ENCODE measurements around the gene FBLN1.

DNA sequence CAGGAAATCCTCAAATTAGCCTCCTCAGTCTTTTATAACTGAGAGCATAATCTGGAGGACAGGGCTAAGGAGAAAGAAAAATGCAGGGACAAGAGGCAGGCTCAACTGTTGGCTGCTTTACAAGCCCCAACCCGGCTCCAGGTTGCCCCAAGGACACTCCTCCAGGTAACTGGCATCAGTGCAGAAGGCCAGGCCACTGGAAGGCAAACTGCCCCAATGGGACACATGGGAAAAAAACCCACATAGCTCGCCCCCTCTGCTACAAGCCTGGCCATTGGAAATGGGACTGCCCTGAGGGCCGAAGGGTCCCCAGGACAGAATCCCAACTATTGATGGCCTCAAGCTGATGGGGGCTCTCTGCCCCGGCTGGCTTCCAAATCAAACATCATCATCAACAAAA, 17.9 kb upstream of the FBLN1 start:
- TF ChIP-seq, protein P1, sequence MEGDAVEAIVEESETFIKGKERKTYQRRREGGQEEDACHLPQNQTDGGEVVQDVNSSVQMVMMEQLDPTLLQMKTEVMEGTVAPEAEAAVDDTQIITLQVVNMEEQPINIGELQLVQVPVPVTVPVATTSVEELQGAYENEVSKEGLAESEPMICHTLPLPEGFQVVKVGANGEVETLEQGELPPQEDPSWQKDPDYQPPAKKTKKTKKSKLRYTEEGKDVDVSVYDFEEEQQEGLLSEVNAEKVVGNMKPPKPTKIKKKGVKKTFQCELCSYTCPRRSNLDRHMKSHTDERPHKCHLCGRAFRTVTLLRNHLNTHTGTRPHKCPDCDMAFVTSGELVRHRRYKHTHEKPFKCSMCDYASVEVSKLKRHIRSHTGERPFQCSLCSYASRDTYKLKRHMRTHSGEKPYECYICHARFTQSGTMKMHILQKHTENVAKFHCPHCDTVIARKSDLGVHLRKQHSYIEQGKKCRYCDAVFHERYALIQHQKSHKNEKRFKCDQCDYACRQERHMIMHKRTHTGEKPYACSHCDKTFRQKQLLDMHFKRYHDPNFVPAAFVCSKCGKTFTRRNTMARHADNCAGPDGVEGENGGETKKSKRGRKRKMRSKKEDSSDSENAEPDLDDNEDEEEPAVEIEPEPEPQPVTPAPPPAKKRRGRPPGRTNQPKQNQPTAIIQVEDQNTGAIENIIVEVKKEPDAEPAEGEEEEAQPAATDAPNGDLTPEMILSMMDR (conservative IDR thresholded peaks at IDR 0.05) = no peak
- no peak for TF ChIP-seq ZFX (IDR thresholded peaks at IDR 0.05)

All from C4-2B (cell line).